Neural cell (in vitro differentiated cells): ENCODE measurements around the gene NR2F6. TPM values are rescaled to one million over a fixed set of nuclear protein-coding genes. Genes with fewer than 3 reads are reported as not detected.

Experiments
- H2AFZ ChIP-seq: fragments of 200-600, 300-800 bp; sonication (generic), shearing (Covaris generic); 2 replicates; pipeline ENCODE4 v1.6.0; 2014; ENCODE audit warnings: low read depth, mild to moderate bottlenecking, antibody characterized with exemption, low read length, moderate library complexity
- H3F3A ChIP-seq: fragments of 200-600 bp; shearing (Covaris generic); 2 replicates; pipeline ENCODE4 v1.6.1; 2016; ENCODE audit warnings: mild to moderate bottlenecking, moderate library complexity, mixed read lengths, antibody characterized with exemption, low read length; ENCODE audit not compliant: insufficient read depth, poor library complexity, severe bottlenecking
- H3K27ac ChIP-seq: fragments of 200-600, 300-800 bp; sonication (generic), shearing (Covaris generic); 2 replicates; pipeline ENCODE4 v1.5.1; 2014; ENCODE audit warnings: mild to moderate bottlenecking, low read length, moderate library complexity
- H3K27me3 ChIP-seq: fragments of 300-800, 200-600 bp; sonication (generic), shearing (Covaris generic); 2 replicates; pipeline ENCODE4 v1.6.0; 2014; ENCODE audit warnings: mild to moderate bottlenecking, low read depth, low read length, moderate library complexity; ENCODE audit not compliant: insufficient read depth
- H3K36me3 ChIP-seq: fragments of 300-800, 200-600 bp; sonication (generic), shearing (Covaris generic); 2 replicates; pipeline ENCODE4 v1.5.1; 2014; ENCODE audit warnings: mild to moderate bottlenecking, antibody characterized with exemption, low read length, moderate library complexity; ENCODE audit not compliant: insufficient read depth
- H3K4me2 ChIP-seq: fragments of 300-800, 200-600 bp; sonication (generic), shearing (Covaris generic); 2 replicates; pipeline ENCODE4 v1.6.0; 2014; ENCODE audit warnings: mild to moderate bottlenecking, low read length
- H3K4me3 ChIP-seq: fragments of 300-800, 200-600 bp; sonication (generic), shearing (Covaris generic); 2 replicates; pipeline ENCODE4 v1.5.1; 2014; ENCODE audit warnings: mild to moderate bottlenecking, low read length, moderate library complexity
- H3K79me2 ChIP-seq: fragments of 200-600 bp; shearing (Covaris generic); replicated peaks from 2 replicates; pipeline ENCODE4 v1.6.0; 2014; ENCODE audit warnings: mild to moderate bottlenecking, low read length, moderate library complexity; ENCODE audit not compliant: insufficient read depth
- H3K9ac ChIP-seq: fragments of 300-800, 200-600 bp; sonication (generic), shearing (Covaris generic); 2 replicates; pipeline ENCODE4 v1.6.1; 2016; ENCODE audit warnings: mild to moderate bottlenecking, low read length, mixed read lengths
- H3K9me2 ChIP-seq: fragments of 200-600 bp; shearing (Covaris generic); 2 replicates; pipeline ENCODE4 v1.6.1; 2016; ENCODE audit warnings: mild to moderate bottlenecking, low read length, mixed read lengths; ENCODE audit not compliant: insufficient read depth
- H3K9me3 ChIP-seq: fragments of 200-600, 300-800 bp; sonication (generic), shearing (Covaris generic); 2 replicates; pipeline ENCODE4 v1.6.1; 2016; ENCODE audit warnings: mild to moderate bottlenecking, mixed run types, low read length, moderate library complexity, mixed read lengths
- H4K20me1 ChIP-seq: fragments of 200-600 bp; shearing (Covaris generic); 2 replicates; pipeline ENCODE4 v1.6.1; 2016; ENCODE audit warnings: mild to moderate bottlenecking, mixed run types; ENCODE audit not compliant: insufficient read depth
- CTCF ChIP-seq: fragments of 450-650 bp; IDR thresholded peaks from 2 replicates; pipeline ENCODE4 v1.5.1; 2014; ENCODE audit warnings: antibody characterized with exemption, mild to moderate bottlenecking, moderate library complexity; ENCODE audit not compliant: poor library complexity, severe bottlenecking
- EP300 ChIP-seq: fragments of 450-650 bp; conservative IDR thresholded peaks from 2 replicates; pipeline ENCODE4 v1.6.1; 2014; ENCODE audit warnings: antibody characterized with exemption, mild to moderate bottlenecking, moderate library complexity; ENCODE audit not compliant: poor library complexity, severe bottlenecking
- EZH2 ChIP-seq: fragments of 200-600, 300-800 bp; shearing (Covaris generic), sonication (generic); IDR thresholded peaks from 2 replicates; pipeline ENCODE4 v1.6.1; 2014; ENCODE audit warnings: antibody characterized with exemption, low read length, borderline replicate concordance, mild to moderate bottlenecking; ENCODE audit not compliant: insufficient read depth, poor library complexity, severe bottlenecking
- MXI1 ChIP-seq: fragments of 450-650 bp; conservative IDR thresholded peaks from 2 replicates; pipeline ENCODE4 v1.6.1; 2014; ENCODE audit warnings: antibody characterized with exemption, mild to moderate bottlenecking; ENCODE audit not compliant: poor library complexity, severe bottlenecking
- POLR2AphosphoS5 ChIP-seq: IDR thresholded peaks from 2 replicates; pipeline ENCODE4 v1.6.1; 2012
- RAD21 ChIP-seq: fragments of 450-650 bp; conservative IDR thresholded peaks from 2 replicates; pipeline ENCODE4 v1.6.1; 2014; ENCODE audit warnings: antibody characterized with exemption, mild to moderate bottlenecking, moderate library complexity
- SMC3 ChIP-seq: fragments of 450-650 bp; conservative IDR thresholded peaks from 2 replicates; pipeline ENCODE4 v1.6.1; 2014; ENCODE audit warnings: antibody characterized with exemption, mild to moderate bottlenecking, moderate library complexity; ENCODE audit not compliant: poor library complexity
- TAF1 ChIP-seq: IDR thresholded peaks from 2 replicates; pipeline ENCODE4 v1.6.1; 2012; ENCODE audit warnings: low read depth
- polyA plus RNA-seq: library from polyadenylated mRNA; depleted of rRNA; stranded (reverse); fragments of >200 nt; gene quantifications from 2 replicates; pipeline ENCODE4 v1.2.3, GENCODE V29; 2014
- TF ChIP-seq, protein P1 (sequence below): IDR thresholded peaks from 2 replicates; pipeline ENCODE4 v1.6.1; 2012; ENCODE audit warnings: borderline replicate concordance

The NR2F6 gene
- polyA plus RNA-seq, 1 donor from 2014 or later, result 26.9 TPM

DNA sequence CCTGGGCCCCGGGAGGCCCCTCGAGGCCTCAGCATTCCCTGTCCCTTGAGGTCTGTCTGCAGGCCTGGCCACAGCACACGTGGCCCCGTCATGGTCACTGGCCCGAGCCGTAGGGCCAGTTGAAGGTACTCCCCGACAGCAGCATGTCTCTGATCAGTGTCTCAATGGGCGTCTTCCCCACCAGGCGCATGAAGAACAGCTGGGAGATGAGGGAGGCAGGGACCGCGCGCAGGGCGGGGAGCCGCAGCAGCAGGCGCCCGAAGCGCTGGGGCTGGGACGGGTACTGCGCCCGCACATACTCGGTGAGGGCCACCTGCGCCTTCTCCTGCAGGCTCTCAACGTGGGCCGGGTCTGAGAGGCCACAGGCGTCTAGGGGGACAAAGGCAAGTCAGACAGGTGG is 13.5 kb downstream of the NR2F6 start:
- Histone ChIP-seq H3F3A (no peaks in the 10 kb centered on the region), H3K79me2 (peaks cover 3% of the 10 kb centered on the region), H3K27me3 (no peaks in the 10 kb centered on the region), H3K9me2 (no peaks in the 10 kb centered on the region), H3K9me3 (no peaks in the 10 kb centered on the region), H3K9ac (no peak overlapping the region), H3K4me3 (no peak overlapping the region), H3K27ac (no peak overlapping the region), H3K36me3 (no peaks in the 10 kb centered on the region), H4K20me1 (no peaks in the 10 kb centered on the region), H2AFZ (no peak overlapping the region), H3K4me2 (no peak overlapping the region)
- TF ChIP-seq SMC3 (no peak), EZH2 (no peak), TAF1 (no peak), RAD21 (no peak), EP300 (no peak)
- TF ChIP-seq, protein P1, sequence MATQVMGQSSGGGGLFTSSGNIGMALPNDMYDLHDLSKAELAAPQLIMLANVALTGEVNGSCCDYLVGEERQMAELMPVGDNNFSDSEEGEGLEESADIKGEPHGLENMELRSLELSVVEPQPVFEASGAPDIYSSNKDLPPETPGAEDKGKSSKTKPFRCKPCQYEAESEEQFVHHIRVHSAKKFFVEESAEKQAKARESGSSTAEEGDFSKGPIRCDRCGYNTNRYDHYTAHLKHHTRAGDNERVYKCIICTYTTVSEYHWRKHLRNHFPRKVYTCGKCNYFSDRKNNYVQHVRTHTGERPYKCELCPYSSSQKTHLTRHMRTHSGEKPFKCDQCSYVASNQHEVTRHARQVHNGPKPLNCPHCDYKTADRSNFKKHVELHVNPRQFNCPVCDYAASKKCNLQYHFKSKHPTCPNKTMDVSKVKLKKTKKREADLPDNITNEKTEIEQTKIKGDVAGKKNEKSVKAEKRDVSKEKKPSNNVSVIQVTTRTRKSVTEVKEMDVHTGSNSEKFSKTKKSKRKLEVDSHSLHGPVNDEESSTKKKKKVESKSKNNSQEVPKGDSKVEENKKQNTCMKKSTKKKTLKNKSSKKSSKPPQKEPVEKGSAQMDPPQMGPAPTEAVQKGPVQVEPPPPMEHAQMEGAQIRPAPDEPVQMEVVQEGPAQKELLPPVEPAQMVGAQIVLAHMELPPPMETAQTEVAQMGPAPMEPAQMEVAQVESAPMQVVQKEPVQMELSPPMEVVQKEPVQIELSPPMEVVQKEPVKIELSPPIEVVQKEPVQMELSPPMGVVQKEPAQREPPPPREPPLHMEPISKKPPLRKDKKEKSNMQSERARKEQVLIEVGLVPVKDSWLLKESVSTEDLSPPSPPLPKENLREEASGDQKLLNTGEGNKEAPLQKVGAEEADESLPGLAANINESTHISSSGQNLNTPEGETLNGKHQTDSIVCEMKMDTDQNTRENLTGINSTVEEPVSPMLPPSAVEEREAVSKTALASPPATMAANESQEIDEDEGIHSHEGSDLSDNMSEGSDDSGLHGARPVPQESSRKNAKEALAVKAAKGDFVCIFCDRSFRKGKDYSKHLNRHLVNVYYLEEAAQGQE, result no peak

- no peaks in the 10 kb centered on the region for H3K27me3 ChIP-seq
- H3K9me3 ChIP-seq, result no peaks in the 10 kb centered on the region
- H4K20me1 ChIP-seq, result no peaks in the 10 kb centered on the region
- TF ChIP-seq SMC3, result no peak
- no peak for TF ChIP-seq EZH2
- TF ChIP-seq RAD21, result no peak
- no peak for TF ChIP-seq EP300
- TF ChIP-seq POLR2AphosphoS5, result no peak
- TF ChIP-seq TAF1, result no peak
- TF ChIP-seq, protein P1, result no peak
- TF ChIP-seq CTCF, result no peak
- TF ChIP-seq MXI1, result no peak
- no peaks in the 10 kb centered on the region for H3K36me3 ChIP-seq
- no peaks in the 10 kb centered on the region for H3K9me2 ChIP-seq
- H3K4me3 ChIP-seq, result no peak overlapping the region
- no peak overlapping the region for H3K4me2 ChIP-seq
- no peak overlapping the region for H3K27ac ChIP-seq
- no peak overlapping the region for H3K9ac ChIP-seq
- no peak overlapping the region for H2AFZ ChIP-seq
- peaks cover 3% of the 10 kb centered on the region for H3K79me2 ChIP-seq
- no peaks in the 10 kb centered on the region for H3F3A ChIP-seq
Observed at GRCh38 chr19:17229890-17230289, 15.8 kb downstream of the NR2F6 start.
